ENCODE measurements around the gene USP22. TPM values are rescaled to one million over a fixed set of nuclear protein-coding genes. Genes with fewer than 3 reads are reported as not detected.

Gene USP22
- total and polyA plus RNA-seq, 2 of the 8 experiments (the other 6 are each of a cell fraction or from before 2014, with no cell fraction given): 221 to 316 TPM

DNA sequence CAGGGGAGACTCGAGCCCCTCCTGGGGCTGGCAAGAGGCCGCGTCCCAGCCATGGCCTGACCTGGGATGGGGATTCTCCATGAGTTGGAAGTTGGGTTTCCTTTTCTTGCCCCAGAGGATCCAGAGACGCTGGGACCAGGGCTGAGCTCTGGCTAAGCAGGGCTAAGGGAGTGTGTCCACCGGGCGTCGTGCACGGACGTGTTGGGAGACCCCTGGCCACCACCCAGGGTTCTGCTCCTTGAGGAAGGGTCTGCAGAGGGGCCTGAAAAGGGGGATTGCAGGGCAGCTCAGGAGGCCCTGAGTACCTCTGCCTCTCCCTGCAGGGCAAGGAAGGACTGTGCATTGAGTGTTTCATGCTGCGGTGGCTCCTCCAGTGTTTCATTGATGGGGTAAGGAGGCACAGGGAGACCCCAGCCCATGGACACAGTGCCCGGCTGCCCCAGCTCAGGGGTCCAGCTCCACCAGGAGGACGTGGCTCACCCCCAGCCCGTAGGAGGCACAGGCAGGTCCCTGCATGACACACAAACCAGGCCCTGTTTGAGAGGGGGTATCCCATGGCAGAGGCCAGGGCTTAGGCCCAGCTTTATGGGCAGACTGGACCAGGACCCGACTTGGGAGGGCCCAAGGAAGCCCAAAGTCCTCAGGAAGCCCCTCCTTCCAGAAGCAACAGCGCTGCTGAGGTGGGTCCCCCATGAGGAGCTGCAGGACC is 47.5 kb downstream of the USP22 start:
- Histone ChIP-seq H2AFZ (ENCODE audit: low read length) (no peak overlapping the region), H3K4me3 (ENCODE audit: extremely low read depth in 1 of 4, insufficient read depth in 2 of 4, low read depth in 3 of 4, low read length in 4 of 4) (no peak overlapping the region), H4K91ac (replicated peaks; ENCODE audit: insufficient read length, low read length) (no peak overlapping the region), H4K20me1 (replicated peaks in 1 of 2; ENCODE audit: control insufficient read depth in 1 of 2, insufficient read depth in 2 of 2, low read length in 2 of 2) (peaks cover 9% of the 10 kb centered on the region in 2 experiments), H3K27ac (ENCODE audit: low read depth, low read length) (no peak overlapping the region), H3K9me3 (ENCODE audit: insufficient read depth in 2 of 2, low read depth in 1 of 2, low read length in 1 of 2) (peaks cover 0 to 5% of the 10 kb centered on the region in 2 experiments; a peak in 1 of 4 replicates), H4K8ac (ENCODE audit: extremely low read depth, insufficient read depth, low read length) (no peak overlapping the region; the same call in 1 of the 2 replicates), H4K5ac (ENCODE audit: insufficient read length, low read depth, low read length) (no peak overlapping the region), H2BK15ac (ENCODE audit: low read length) (no peak overlapping the region), H2BK20ac (ENCODE audit: low read length) (no peak overlapping the region), H3K36me3 (ENCODE audit: control insufficient read depth in 2 of 4, insufficient read depth in 4 of 4, low read length in 3 of 4) (peaks cover 0 to 6% (median 1%) of the 10 kb centered on the region in 4 experiments; a peak in 4 of 8 replicates), H3K23ac (ENCODE audit: insufficient read length) (no peak overlapping the region), H2BK12ac (ENCODE audit: low read depth, low read length) (no peak overlapping the region), H3K18ac (ENCODE audit: extremely low read depth, low read length) (no peak overlapping the region), H3K4me1 (replicated peaks in 1 of 4; ENCODE audit: control insufficient read depth in 3 of 4, insufficient read depth in 4 of 4, low read length in 3 of 4) (peaks cover 0 to 5% (median 3%) of the 10 kb centered on the region in 4 experiments; a peak in 4 of 7 replicates), H3K23me2 (ENCODE audit: low read depth, low read length) (no peaks in the 10 kb centered on the region), H3K4me2 (ENCODE audit: insufficient read depth in 1 of 2, low read depth in 2 of 2, low read length in 2 of 2) (no peak overlapping the region), H3K4ac (replicated peaks; ENCODE audit: insufficient read length, low read depth, low read length) (no peak overlapping the region), H3K27me3 (replicated peaks in 1 of 4; ENCODE audit: control insufficient read depth in 3 of 4, extremely low read depth in 1 of 4, insufficient read depth in 3 of 4, low read length in 3 of 4) (no peaks in the 10 kb centered on the region), H3K9ac (replicated peaks in 1 of 4; ENCODE audit: extremely low read depth in 1 of 4, low read depth in 3 of 4, low read length in 3 of 4) (no peak overlapping the region), H2AK5ac (ENCODE audit: low read depth, low read length) (no peak overlapping the region), H3K56ac (replicated peaks; ENCODE audit: insufficient read length, low read depth, low read length) (no peak overlapping the region), H2BK120ac (replicated peaks; ENCODE audit: low read depth, low read length) (no peak overlapping the region), H3K79me1 (ENCODE audit: low read depth, low read length) (no peaks in the 10 kb centered on the region; the same call in 1 of the 2 replicates), H3K14ac (ENCODE audit: insufficient read length) (no peak overlapping the region), H3K79me2 (ENCODE audit: control insufficient read depth in 1 of 2, insufficient read depth in 2 of 2, low read length in 2 of 2) (no peaks in the 10 kb centered on the region), H2BK5ac (ENCODE audit: low read depth, low read length) (no peak overlapping the region)
- 93% methylated on average over 15 of the region's 15 CpGs; no CpG with 5 or more reads in 1 of the 2 experiments for WGBS, 2 experiments (ENCODE audit: extremely low coverage in 1 of 2, insufficient coverage in 1 of 2, insufficient read length in 1 of 2, insufficient replicate concordance in 2 of 2, low coverage in 1 of 2, low lambda C conversion rate in 2 of 2, missing lambda C conversion rate in 1 of 2)
- ChIA-PET CTCF (ENCODE audit: partially characterized antibody) (interaction anchor here (1.5 to 3.1 kb wide), 2 partner anchors 9 to 51 kb away, joined by 4 to 21 read pairs; no protein-coding TSS in a partner anchor), POLR2A (ENCODE audit: partially characterized antibody) (interaction anchor here (1.1 to 1.2 kb wide), 2 partner anchors 31 to 51 kb away, joined by 3 read pairs; no protein-coding TSS in a partner anchor)
- FAIRE-seq (no peak), DNase-seq (ENCODE audit: low read depth in 1 of 2, low spot score in 2 of 2) (no peak)
- TF ChIP-seq KDM4A (IDR thresholded peaks at IDR 0.05; ENCODE audit: low read depth, low read length, severe bottlenecking) (no peak), CHD2 (IDR thresholded peaks at IDR 0.05; ENCODE audit: low read length) (no peak), SUZ12 (IDR thresholded peaks at IDR 0.05; ENCODE audit: low read length) (no peak), TCF12 (IDR thresholded peaks at IDR 0.05; ENCODE audit: low read depth, low read length) (no peak), CBX5 (IDR thresholded peaks at IDR 0.05; ENCODE audit: low read depth, low read length) (no peak), SIN3A (conservative IDR thresholded peaks at IDR 0.05 in 1 of 2, IDR thresholded peaks at IDR 0.05 in 1 of 2; ENCODE audit: low read depth in 1 of 2, low read length in 2 of 2) (no peak), BACH1 (IDR thresholded peaks at IDR 0.05; ENCODE audit: low read length) (no peak)
- TF ChIP-seq, protein P1, sequence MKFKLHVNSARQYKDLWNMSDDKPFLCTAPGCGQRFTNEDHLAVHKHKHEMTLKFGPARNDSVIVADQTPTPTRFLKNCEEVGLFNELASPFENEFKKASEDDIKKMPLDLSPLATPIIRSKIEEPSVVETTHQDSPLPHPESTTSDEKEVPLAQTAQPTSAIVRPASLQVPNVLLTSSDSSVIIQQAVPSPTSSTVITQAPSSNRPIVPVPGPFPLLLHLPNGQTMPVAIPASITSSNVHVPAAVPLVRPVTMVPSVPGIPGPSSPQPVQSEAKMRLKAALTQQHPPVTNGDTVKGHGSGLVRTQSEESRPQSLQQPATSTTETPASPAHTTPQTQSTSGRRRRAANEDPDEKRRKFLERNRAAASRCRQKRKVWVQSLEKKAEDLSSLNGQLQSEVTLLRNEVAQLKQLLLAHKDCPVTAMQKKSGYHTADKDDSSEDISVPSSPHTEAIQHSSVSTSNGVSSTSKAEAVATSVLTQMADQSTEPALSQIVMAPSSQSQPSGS (IDR thresholded peaks at IDR 0.05; ENCODE audit: low read length): no peak
- TF ChIP-seq, protein P2, sequence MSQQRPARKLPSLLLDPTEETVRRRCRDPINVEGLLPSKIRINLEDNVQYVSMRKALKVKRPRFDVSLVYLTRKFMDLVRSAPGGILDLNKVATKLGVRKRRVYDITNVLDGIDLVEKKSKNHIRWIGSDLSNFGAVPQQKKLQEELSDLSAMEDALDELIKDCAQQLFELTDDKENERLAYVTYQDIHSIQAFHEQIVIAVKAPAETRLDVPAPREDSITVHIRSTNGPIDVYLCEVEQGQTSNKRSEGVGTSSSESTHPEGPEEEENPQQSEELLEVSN (IDR thresholded peaks at IDR 0.05): no peak

Data from H1 (cell line).